Urinary bladder (tissue), 4 donors: ENCODE results near the gene DNM3. TPM values are rescaled to one million over a fixed set of nuclear protein-coding genes. Genes with fewer than 3 reads are reported as not detected.
A peak's percentile ranks its signal among the peaks of the same experiment; 100 is the strongest.

Source experiments
- DNase-seq: peaks from one replicate; pipeline ENCODE4 v3.0.0-alpha.2; 2015; ENCODE audit errors: extremely low spot score
- H3K27ac ChIP-seq: one replicate; pipeline ENCODE4 v1.5.1; 2013; ENCODE audit warnings: low read depth, mild to moderate bottlenecking, moderate library complexity
- H3K36me3 ChIP-seq: one replicate; pipeline ENCODE4 v1.6.1; 2013; ENCODE audit warnings: mild to moderate bottlenecking, moderate library complexity; ENCODE audit not compliant: insufficient read depth
- H3K4me1 ChIP-seq: one replicate; pipeline ENCODE4 v1.6.1; 2013; ENCODE audit warnings: mild to moderate bottlenecking, moderate library complexity; ENCODE audit not compliant: insufficient read depth
- H3K4me3 ChIP-seq: one replicate; pipeline ENCODE4 v1.5.1; 2013; ENCODE audit warnings: low read depth, low read length
- WGBS: extraction: QIAGEN DNeasy Blood & Tissue Kit; methylation state at CpG from one replicate; pipeline ENCODE4 v1.1.7; 2013; 5-methylcytosine and 5-hydroxymethylcytosine counted together
- polyA plus RNA-seq: library from polyadenylated mRNA; stranded (reverse); fragments of 200-250 nt; gene quantifications from one replicate; pipeline ENCODE4 v1.2.3, GENCODE V29; 2013
- total RNA-seq: library from RNA; depleted of rRNA; stranded (reverse); fragments of >200 nt; gene quantifications from one replicate; pipeline ENCODE4 v1.2.3, GENCODE V29; 2014
- donor health status: healthy with polysubstance abuse.
- donor health status: healthy.

The DNM3 gene
- total and polyA plus RNA-seq, 2 donors, result 3.2 to 11.7 TPM

DNA sequence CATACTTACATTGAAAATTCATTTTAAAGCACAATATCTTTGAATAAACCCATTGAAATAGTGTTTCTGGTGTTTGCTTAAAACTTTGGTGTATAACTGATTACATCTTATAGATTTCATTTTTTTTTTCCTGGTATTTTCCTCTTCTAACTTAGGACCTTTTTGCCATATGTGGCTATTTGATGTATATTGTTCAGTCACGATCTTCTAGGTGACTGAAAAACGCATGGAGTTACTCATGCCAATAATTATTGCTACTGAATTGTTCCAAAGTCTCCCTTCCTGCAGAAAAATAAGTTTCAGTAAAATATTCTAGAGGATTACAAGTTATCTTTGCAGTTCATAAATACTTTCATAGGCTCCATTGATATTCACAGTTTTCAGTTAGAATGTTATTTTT is 556.3 kb downstream of the DNM3 start:
- peaks cover 2% of the 10 kb centered on the region for H3K4me1 ChIP-seq

DNA sequence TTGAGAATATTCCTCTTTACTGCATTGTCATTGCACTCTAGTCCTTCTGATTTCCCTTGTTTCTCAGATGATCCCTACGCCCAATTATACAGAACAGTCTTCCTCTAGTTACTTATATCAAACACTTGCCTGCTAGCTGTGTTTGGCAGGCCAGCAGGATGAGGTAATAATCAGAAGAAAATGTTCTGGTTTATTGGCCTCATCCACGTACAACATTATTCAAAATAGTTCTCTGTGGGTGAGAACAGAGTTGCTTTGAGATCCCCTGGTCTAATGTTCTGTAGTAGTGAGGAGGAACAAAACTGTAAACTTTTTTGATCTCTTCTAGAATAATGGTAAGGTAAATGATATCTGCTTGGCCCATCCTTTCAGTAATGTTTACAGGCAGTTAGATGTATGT is 556.9 kb downstream of the DNM3 start:
- Histone ChIP-seq H3K4me1 (peaks cover 2% of the 10 kb centered on the region), H3K27ac (peak overlapping the region; percentile 2)
- no peak for DNase-seq

More for the DNA sequence above, 556.3 kb downstream of the DNM3 start:
- DNase-seq, result no peak
- no peak overlapping the region for H3K4me3 ChIP-seq
- no peaks in the 10 kb centered on the region for H3K36me3 ChIP-seq
- 82% methylated on average over 2 of the region's 2 CpGs for WGBS
- no peak overlapping the region for H3K27ac ChIP-seq

DNA sequence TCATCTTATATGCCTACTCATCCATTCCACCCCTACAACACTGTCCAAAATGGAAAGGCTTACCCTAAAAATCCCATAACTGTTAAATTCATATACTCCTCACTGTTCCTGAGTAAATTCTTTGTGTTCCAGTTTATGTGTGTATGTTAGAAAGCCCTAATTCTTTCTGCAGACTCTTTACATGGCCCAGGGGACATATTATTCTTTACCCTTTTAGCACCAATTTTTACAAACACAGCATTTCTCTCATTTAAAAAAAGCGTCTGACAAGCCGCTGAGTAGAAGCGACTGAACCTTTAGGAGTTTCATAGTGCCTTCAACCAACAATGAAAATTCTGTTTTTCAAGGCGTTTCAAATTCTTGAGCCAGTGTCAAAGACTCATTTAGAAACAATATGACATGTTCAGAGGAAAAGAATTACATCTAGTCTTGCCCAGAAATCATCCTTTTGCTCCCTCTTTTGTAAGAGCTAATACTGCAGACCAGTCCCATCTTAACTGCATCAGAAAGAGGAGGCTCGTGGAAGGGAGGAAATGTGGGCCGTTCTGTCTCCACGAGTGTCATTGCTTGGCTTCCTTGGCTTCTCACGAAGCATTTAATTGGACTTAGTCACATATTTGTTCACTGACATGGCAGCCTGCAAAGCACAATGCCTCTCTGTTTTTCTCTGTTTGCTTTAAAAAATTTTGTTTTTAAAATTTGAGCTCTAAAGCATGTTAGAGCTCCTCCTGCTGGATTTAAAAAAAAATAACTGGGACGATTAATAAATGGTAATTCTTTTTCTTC is 557.9 kb downstream of the DNM3 start:
- no peak overlapping the region for H3K4me3 ChIP-seq
- peak; percentile 82 for DNase-seq
- peak overlapping the region; percentile 50 for H3K27ac ChIP-seq
- peaks cover 2% of the 10 kb centered on the region for H3K4me1 ChIP-seq
- WGBS, result 26% methylated on average over 9 of the region's 9 CpGs
- H3K36me3 ChIP-seq, result no peaks in the 10 kb centered on the region

More for the DNA sequence above, 556.9 kb downstream of the DNM3 start:
- no peaks in the 10 kb centered on the region for H3K36me3 ChIP-seq
- WGBS, result 43% methylated on average over 2 of the region's 2 CpGs
- no peak overlapping the region for H3K4me3 ChIP-seq

DNA sequence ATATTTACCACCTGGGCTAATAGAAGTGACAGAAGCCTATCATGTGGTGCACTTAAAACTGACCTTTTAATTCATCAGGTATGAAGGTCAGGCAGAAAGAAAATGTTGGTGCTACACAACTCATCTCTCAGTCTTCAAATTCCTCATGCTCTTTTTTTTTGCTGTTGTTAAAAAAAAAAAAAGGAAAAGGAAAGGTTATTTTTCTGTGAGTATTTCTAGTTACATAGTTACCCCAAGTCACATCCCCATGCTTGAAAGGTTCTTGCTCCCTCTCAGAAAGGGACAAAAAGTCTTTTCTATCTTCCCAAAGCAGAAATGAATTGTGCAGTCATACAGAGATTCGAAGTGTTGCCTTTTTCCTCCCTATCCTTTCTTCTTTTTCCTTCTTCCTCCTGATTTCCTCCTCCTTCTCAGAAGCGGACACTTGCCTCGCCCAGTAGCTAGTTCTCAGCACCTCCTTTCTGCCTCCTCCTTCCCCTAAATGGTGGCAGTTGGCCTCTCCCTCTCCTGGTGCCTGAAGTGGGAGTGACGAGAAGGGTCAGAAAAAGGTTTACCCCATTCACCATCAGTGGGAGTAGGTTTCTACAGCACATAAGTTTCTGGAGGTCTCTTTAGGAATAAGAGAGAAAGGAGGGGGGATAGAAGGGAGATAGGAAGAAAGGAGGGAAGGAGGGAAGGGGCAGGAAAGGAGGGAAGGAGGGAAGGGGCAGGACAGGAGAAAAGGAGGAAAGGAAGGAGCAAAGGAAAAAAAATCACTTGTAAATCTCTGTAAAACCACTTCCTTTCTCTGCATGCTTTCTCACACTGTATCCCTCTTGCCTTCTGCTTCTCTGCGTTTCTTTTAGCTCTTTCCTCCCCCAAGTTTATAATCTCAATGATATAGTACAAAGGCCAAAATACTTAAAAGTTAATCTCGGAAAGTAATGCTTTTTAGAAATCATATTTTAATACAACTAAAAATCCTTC is 558.7 kb downstream of the DNM3 start:
- Histone ChIP-seq H3K4me1 (no peaks in the 10 kb centered on the region), H3K27ac (peak overlapping the region; percentile 39), H3K36me3 (no peaks in the 10 kb centered on the region), H3K4me3 (no peak overlapping the region)
- 57% methylated on average over 6 of the region's 6 CpGs for WGBS
- DNase-seq, result no peak

DNA sequence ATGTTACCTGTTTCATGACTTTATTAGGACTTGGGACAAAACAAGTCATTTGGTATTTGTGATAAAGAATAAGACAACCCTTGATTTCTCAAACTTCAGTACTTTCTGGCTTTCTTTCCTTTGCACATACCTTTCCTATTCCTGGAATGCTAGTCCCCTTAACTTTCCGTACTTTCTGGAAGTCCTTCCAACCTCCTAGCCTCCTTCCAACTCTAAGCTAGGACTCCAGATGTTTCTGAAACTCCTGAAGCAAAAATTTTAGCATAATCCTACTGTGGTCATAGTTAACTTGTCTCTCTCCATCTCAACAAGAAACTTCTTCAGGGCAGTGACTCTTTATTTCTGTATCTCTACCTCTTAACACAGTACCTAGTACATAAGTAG is 559.4 kb downstream of the DNM3 start:
- H3K27ac ChIP-seq, result peak overlapping the region; percentile 45
- no peaks in the 10 kb centered on the region for H3K4me1 ChIP-seq
- 43% methylated on average over 1 of the region's 1 CpG for WGBS

DNA sequence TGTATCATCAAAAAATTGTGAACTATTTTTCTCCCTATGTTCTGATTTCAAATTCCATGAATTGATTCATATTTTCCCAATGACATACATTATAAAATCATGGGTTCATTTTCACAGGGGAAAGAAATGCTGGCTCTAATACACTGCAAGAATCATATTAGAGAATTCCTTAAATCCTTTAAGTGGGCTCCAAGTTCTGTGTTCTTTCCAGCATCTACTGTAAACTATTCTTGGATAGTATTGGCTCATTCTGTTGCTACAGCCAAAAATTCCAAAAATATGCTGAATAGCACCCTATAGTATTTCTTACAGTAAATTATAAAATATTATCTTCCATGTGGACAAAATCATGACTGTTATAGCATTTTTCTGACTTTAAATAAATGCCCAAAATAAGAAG is 560.2 kb downstream of the DNM3 start:
- H3K4me3 ChIP-seq, result no peak overlapping the region
- DNase-seq, result no peak
- H3K27ac ChIP-seq, result no peak overlapping the region
- no peaks in the 10 kb centered on the region for H3K36me3 ChIP-seq
- no peaks in the 10 kb centered on the region for H3K4me1 ChIP-seq

More for the DNA sequence above, 559.4 kb downstream of the DNM3 start:
- Histone ChIP-seq H3K36me3 (no peaks in the 10 kb centered on the region), H3K4me3 (no peak overlapping the region)
- DNase-seq, result no peak

DNA sequence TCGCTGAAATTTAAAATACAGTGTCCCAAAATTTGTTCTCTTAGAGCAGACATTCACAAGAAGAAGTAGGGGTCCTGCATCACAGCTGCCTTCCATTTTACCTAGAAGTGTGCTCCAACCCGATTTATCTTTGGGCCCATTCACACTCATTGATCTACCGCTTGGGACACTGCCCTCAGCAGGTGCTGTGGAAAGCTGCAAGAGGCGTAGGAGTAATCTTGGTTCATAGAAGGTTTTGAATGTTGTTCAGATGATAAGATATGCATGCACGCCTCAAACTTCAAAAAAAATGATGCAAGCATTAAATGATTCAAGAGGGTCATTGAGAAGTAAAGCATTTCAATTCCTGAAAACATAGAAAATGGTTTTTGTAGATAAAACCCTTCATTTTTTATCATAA is 560.6 kb downstream of the DNM3 start:
- 76% methylated on average over 5 of the region's 5 CpGs for WGBS
- Histone ChIP-seq H3K36me3 (no peaks in the 10 kb centered on the region), H3K4me1 (no peaks in the 10 kb centered on the region), H3K4me3 (no peak overlapping the region), H3K27ac (no peak overlapping the region)
- no peak for DNase-seq

DNA sequence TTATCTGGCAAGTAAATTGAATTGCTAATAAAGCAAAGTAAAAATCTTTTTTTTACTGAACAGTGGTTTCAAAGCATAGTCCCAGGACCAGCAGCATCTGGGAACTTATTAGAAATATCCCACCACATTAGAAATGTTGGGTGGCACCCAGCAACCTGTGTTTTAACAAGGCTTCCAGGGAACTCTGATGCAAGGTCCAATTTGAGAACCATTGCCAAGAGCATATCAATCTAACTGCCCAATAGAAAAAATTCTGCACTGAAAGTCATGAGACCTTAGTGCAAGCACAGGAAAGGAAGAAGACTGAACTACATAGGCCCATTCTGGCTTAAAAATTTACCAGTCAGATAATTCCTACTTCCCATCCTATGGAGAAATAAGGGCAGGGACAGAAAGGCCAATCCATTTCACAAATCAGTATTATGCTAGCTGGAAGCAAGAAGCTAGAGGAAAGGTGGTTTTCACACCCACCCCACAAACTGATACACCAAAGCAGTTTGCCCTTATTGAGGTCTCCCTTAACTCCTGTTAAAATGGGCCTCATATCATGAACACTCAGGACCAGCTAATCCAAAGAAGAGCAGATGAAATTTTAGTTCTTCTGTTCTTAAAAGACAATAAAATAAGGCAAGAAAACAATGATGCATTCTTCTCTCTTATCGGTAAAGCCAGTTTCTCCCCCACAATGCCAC is 561.7 kb downstream of the DNM3 start:
- no peak overlapping the region for H3K4me3 ChIP-seq
- H3K4me1 ChIP-seq, result no peaks in the 10 kb centered on the region
- no peak for DNase-seq
- no peaks in the 10 kb centered on the region for H3K36me3 ChIP-seq
- no peak overlapping the region for H3K27ac ChIP-seq
- WGBS, result 90% methylated on average over 1 of the region's 1 CpG

DNA sequence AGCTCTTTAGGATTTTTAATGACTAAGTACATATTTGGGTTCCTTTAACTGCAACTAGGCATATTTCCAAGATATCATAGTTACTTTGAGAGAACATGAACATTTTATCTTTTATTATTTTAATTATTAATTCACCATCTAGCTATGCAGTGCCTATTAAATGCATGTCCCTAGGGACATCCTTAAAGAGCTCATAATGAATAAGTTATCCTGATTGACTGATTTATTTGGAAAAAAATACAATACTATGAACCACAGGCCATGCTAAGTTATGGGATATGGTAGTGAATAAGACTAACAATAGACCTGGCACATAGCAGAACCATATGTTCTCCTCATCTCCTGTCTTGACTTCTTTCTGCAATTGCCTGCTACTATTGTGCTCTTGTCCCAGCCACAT is 562.8 kb downstream of the DNM3 start:
- Histone ChIP-seq H3K36me3 (no peaks in the 10 kb centered on the region), H3K4me3 (no peak overlapping the region), H3K27ac (no peak overlapping the region), H3K4me1 (no peaks in the 10 kb centered on the region)
- no peak for DNase-seq

DNA sequence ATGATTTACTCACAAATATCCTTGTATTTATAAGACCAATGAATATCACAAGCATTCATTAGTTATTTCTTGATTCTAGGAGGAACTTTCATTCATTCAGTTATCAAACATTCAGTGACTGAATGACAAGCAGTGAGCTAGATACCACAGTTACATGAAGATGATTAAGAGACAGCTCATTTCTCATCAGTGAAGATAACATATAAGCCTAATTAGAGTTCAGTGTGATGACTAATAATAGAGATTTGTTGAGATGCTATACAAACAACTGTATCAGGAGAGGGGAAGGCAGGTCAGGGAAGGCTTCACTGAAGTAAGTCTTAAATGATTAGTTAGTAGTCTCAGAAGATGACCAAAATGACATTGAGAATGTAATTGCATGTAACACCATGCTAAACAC is 564.6 kb downstream of the DNM3 start:
- H3K36me3 ChIP-seq, result no peaks in the 10 kb centered on the region
- no peak for DNase-seq
- no peak overlapping the region for H3K27ac ChIP-seq
- no peaks in the 10 kb centered on the region for H3K4me1 ChIP-seq
- H3K4me3 ChIP-seq, result no peak overlapping the region

DNA sequence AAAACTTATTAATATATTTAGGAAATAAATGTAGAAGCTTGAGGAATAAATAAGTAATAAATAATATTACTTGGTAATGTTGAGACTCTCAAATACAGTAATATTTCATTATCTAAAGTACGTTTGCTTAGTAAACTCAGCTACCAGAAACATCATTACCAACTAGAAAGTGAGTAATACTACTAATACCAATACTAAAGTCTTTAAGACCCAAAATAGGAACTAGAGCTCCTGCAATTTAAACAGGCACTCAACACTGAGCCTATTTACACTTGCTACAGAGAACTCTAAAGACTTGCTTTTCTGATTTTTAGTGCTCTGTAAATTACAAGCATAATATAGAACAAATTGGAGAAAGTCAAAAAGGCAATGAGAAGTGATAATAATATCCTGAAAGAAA is 565.7 kb downstream of the DNM3 start:
- Histone ChIP-seq H3K4me3 (no peak overlapping the region), H3K4me1 (no peaks in the 10 kb centered on the region), H3K36me3 (no peaks in the 10 kb centered on the region), H3K27ac (no peak overlapping the region)
- no peak for DNase-seq
- WGBS, result 58% methylated on average over 1 of the region's 1 CpG

DNA sequence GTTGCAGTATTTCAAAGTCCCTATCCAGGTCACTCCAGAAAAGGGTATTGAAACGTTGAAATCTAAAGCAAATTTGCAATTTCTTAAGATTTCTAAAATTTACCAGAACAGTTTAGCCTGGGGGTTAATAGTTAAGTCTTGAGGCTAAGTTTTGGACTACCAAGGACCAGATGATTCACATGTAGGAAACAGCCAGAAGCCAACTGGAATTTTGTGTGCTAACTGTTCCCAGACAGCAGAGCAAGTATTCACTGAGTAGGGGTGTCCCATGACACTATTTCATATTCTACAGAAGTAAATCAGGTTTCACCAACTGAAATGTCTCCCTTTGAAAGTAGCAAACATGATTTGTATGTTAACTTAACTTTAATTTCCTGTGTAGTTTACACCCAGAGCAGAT is 567.7 kb downstream of the DNM3 start:
- Histone ChIP-seq H3K4me1 (no peaks in the 10 kb centered on the region), H3K27ac (no peak overlapping the region), H3K36me3 (no peaks in the 10 kb centered on the region), H3K4me3 (no peak overlapping the region)
- DNase-seq, result no peak
- WGBS, result 90% methylated on average over 1 of the region's 1 CpG

DNA sequence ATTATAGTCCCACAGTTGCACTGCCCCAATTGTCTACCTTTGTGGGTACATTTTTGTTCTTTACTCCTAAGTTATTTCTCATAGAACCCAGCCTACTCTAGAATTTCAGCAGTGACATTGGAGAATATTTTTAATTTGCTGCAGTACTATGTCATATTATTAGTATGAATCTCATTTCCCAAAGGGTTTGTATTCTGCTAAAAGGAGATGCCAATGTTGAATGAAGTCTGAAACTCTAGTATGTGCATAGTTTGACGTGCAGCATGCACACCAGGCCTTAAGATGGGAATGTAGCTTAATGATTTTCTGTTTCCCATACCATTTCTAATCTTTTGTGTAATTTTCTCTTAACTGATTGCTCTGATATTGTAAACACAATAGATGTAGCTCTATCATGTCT is 568.7 kb downstream of the DNM3 start:
- DNase-seq, result no peak
- Histone ChIP-seq H3K4me1 (no peaks in the 10 kb centered on the region), H3K36me3 (no peaks in the 10 kb centered on the region), H3K4me3 (no peak overlapping the region), H3K27ac (no peak overlapping the region)
- WGBS, result 89% methylated on average over 1 of the region's 1 CpG
